Measurements from ENCODE around the gene RTN1. TPM values are rescaled to one million over a fixed set of nuclear protein-coding genes. Genes with fewer than 3 reads are reported as not detected.

RTN1 gene
- total RNA-seq, 1 donor from 2014 or later: 0.79 TPM

DNA sequence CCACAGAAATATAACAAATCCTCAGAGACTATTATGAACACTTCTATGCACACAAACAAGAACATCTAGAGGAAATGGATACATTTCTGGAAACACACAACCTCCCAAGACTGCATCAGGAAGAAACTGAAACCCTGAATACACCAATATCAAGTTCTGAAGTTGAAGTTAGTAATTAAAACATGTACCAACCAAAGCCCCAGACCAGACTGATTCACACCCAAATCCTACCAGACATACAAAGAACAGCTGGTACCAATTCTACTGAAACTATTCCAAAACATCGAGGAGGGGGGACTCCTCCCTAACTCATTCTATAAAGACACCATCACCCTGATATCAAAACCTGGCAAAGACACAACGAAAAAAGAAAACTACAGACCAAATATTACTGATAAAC lies 179.3 kb downstream of the RTN1 start:
- H3K27me3 ChIP-seq (ENCODE audit: control insufficient read depth, insufficient read depth, low read length): no peaks in the 10 kb centered on the region
- TF ChIP-seq, protein P1, sequence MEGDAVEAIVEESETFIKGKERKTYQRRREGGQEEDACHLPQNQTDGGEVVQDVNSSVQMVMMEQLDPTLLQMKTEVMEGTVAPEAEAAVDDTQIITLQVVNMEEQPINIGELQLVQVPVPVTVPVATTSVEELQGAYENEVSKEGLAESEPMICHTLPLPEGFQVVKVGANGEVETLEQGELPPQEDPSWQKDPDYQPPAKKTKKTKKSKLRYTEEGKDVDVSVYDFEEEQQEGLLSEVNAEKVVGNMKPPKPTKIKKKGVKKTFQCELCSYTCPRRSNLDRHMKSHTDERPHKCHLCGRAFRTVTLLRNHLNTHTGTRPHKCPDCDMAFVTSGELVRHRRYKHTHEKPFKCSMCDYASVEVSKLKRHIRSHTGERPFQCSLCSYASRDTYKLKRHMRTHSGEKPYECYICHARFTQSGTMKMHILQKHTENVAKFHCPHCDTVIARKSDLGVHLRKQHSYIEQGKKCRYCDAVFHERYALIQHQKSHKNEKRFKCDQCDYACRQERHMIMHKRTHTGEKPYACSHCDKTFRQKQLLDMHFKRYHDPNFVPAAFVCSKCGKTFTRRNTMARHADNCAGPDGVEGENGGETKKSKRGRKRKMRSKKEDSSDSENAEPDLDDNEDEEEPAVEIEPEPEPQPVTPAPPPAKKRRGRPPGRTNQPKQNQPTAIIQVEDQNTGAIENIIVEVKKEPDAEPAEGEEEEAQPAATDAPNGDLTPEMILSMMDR (IDR thresholded peaks at IDR 0.05; ENCODE audit: insufficient read depth, low read length, poor library complexity, severe bottlenecking): no peak
- no peak for DNase-seq (ENCODE audit: low read depth)
- no peak overlapping the region for H3K4me3 ChIP-seq (ENCODE audit: low read depth, low read length)
- H3K36me3 ChIP-seq (ENCODE audit: control insufficient read depth, insufficient read depth, low read length): no peaks in the 10 kb centered on the region

DNA sequence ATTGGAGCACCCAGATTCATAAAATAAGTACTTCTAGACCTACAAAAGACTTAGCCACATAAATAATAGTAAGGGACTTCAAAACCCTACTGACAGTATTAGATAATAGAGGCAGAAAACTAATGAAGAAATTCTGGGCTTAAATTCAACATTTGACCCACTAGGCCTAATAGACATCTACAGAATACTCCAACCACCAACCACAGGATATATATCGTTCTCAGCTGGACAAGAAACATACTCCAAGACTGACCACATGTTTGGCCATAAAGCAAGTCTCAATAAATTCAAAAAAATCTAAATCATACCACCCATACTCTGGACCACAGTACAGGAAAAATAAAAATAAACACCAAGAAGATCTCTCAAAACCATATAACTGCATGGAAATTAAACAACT lies 180.2 kb downstream of the RTN1 start:
- Histone ChIP-seq H3K4me3 (ENCODE audit: low read depth, low read length) (no peak overlapping the region), H3K36me3 (ENCODE audit: control insufficient read depth, insufficient read depth, low read length) (no peaks in the 10 kb centered on the region), H3K27me3 (ENCODE audit: control insufficient read depth, insufficient read depth, low read length) (no peaks in the 10 kb centered on the region)
- TF ChIP-seq, protein P1 (IDR thresholded peaks at IDR 0.05; ENCODE audit: insufficient read depth, low read length, poor library complexity, severe bottlenecking): no peak
- DNase-seq (ENCODE audit: low read depth): no peak

DNA sequence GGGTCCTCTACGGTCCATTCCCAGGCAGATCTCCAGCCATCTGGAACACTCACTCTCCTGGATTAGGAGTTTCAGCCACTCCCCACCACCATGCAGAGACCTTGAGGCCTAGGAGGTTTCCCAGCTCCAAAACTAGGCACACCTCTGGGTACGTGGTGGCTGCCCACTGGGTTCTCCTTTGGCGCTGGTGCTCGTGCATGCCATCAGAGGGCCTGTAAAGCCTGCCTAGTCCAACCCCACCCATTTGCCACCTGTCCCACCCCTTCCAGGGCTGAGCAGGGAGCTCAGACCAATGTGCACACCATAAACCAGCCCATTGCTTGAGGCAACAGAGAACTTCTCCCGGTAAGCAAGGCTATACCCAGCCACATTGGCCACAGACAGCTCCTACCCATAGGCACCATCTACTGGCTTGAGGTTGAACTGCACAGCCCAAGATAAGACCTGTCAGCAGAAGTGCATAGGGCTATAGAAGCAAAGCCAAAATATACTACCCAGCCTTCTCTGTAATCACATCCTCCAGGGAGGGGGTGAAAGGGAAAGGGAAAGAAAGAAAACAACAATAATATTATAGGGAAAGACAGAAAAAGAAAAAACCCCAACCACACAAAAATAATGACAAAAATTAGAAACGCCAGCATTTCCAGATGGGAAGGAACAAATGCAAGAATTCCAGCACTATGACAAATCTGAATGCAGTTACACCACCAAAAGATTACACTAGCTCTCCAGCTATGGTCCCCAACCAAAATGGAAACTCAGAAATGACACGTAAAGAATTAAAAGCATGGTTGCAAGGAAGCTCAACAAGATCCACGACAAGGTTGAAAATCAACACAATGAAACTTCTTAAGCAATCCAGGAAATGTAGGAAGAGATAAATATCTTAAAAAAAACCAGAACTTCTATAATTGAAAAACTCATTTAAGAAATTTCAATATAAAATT lies 182.1 kb downstream of the RTN1 start:
- DNase-seq (ENCODE audit: low read depth): no peak
- Histone ChIP-seq H3K36me3 (ENCODE audit: control insufficient read depth, insufficient read depth, low read length) (no peaks in the 10 kb centered on the region), H3K4me3 (ENCODE audit: low read depth, low read length) (no peak overlapping the region), H3K27me3 (ENCODE audit: control insufficient read depth, insufficient read depth, low read length) (no peaks in the 10 kb centered on the region)
- TF ChIP-seq, protein P1 (IDR thresholded peaks at IDR 0.05; ENCODE audit: insufficient read depth, low read length, poor library complexity, severe bottlenecking): peak; percentile 79

DNA sequence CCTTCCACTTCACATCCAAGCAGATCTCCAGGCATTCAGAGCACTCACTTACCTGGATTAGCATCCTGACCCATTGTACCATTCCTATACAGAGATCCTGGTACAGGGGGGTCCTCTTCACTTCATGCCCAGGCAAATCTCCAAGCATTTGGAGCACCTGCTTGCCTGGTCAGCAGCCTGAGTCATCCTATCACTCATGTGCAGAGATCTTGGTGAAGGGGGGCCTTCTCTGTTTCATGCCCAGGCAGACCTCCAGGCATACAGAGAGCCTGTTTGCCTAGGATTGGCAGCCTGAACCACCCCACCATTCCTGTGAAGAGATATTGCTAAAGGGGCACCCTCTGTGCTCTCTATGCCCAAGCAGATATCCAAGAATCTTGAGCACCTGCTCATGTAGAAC lies 182.9 kb downstream of the RTN1 start:
- H3K4me3 ChIP-seq (ENCODE audit: low read depth, low read length): no peak overlapping the region
- H3K27me3 ChIP-seq (ENCODE audit: control insufficient read depth, insufficient read depth, low read length): no peaks in the 10 kb centered on the region
- no peaks in the 10 kb centered on the region for H3K36me3 ChIP-seq (ENCODE audit: control insufficient read depth, insufficient read depth, low read length)
- no peak for DNase-seq (ENCODE audit: low read depth)
- TF ChIP-seq, protein P1 (IDR thresholded peaks at IDR 0.05; ENCODE audit: insufficient read depth, low read length, poor library complexity, severe bottlenecking): no peak

DNA sequence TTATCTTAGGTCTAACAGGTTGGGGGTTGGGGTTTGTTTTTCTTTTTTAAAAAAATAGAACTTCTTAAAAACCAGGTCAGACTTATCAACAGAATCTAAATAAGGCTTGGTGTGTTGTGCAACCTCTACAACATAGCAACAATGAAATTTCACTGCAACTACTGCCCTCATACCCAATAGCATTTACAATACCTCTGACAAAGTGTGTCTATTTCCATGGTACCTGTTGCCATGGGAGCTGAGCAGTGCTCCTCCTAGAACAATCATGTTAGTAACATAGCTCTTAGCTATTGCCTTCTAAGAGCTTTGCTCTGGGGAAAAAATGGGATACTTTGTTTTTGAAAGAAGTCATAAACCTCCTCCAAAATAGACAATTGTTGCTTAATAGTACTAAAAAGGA lies 190.7 kb downstream of the RTN1 start:
- no peak overlapping the region for H3K4me3 ChIP-seq (ENCODE audit: low read depth, low read length)
- no peak for DNase-seq (ENCODE audit: low read depth)
- no peaks in the 10 kb centered on the region for H3K27me3 ChIP-seq (ENCODE audit: control insufficient read depth, insufficient read depth, low read length)
- TF ChIP-seq, protein P1 (IDR thresholded peaks at IDR 0.05; ENCODE audit: insufficient read depth, low read length, poor library complexity, severe bottlenecking): no peak
- no peaks in the 10 kb centered on the region for H3K36me3 ChIP-seq (ENCODE audit: control insufficient read depth, insufficient read depth, low read length)

All from kidney epithelial cell (primary cell).